GM19240 (cell line): ENCODE data around the gene TAF11L2.
"Not testable (repeated sequence)": the region's sequence is repeated elsewhere in the genome, so short reads cannot be mapped to it uniquely, and the experiment has no call there.

ENCODE experiments used
- DNase-seq: peaks from one replicate; pipeline ENCODE4 v3.0.0; 2011; ENCODE audit warnings: low spot score; ENCODE audit not compliant: insufficient read length

TAF11L2 gene

DNA sequence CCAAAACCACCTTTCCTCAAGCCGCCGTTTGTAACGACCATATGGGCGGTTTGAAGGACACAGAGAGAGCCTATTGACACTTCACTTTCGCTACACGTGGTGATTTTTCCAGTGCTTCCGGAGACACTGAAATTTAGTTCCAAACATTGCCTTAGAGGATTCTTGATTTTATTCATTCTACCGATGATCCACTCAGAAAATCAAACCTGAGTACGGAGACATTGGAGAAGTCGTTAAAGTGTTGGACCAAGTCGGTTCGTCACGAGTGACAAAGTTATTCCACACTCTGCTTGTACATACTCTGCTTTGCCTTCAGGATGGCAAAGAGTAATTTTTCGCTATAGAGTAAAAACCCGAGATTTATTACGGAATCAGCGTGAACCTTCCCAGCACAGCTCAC, 28.5 kb downstream of the TAF11L2 start:
- not testable (repeated sequence) for DNase-seq

DNA sequence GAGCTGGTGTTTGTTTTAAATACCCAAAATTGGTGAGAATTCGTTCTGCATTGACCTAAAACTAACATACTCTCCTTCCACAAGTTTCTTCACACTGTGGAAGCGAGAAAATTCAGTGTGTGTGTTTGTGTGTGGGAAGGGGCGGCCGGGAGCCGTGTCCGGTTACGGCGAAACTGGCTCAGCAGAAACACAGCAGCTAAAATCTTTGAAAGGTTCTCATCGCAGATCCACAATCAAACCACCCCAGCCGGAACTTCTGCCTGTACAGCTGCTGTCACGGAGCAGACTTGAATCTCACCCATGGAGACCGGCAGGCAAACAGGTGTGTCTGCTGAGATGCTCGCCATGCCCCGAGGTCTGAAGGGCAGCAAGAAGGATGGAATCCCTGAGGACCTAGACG, 30.3 kb downstream of the TAF11L2 start, which contains the start of gene TAF11L6:
Gene TAF11L6, plus strand, starts transcription at position 301 of the 400 bp plus-strand sequence.
- DNase-seq, result not testable (repeated sequence)
